Measurements from ENCODE around the gene PSMG4. TPM values are rescaled to one million over a fixed set of nuclear protein-coding genes. Genes with fewer than 3 reads are reported as not detected.
"Not testable (repeated sequence)": the region's sequence is repeated elsewhere in the genome, so short reads cannot be mapped to it uniquely, and the experiment has no call there.

PSMG4 gene
- total and polyA plus RNA-seq, 4 donors: 12.0 to 38.2 (median 26.0) TPM

GRCh38 chr6:3233904-3234303, 24.8 kb upstream of the PSMG4 start:
- DNase-seq (no peak), ATAC-seq (ENCODE audit: low FRiP score) (no peak)
- no peaks in the 10 kb centered on the region for H3K36me3 ChIP-seq (ENCODE audit: control insufficient read depth in 1 of 2, insufficient read depth in 2 of 2, low read length in 1 of 2)
- WGBS, 2 donors: 93 to 97% methylated on average over 3 of the region's 3 CpGs
- no peaks in the 10 kb centered on the region for H3K9me3 ChIP-seq (ENCODE audit: control insufficient read depth, low read length)
- no peaks in the 10 kb centered on the region for H3K4me1 ChIP-seq (ENCODE audit: control insufficient read depth in 1 of 2, insufficient read depth in 2 of 2, low read length in 2 of 2)
- intact Hi-C loops (cut with DNase I): loop anchor here (5.0 kb wide), 2 partner anchors 72 to 77 kb away; partner anchors contain the start of gene TUBB2A (in 1 of the 2)
- H3K27me3 ChIP-seq (ENCODE audit: control insufficient read depth in 1 of 2, insufficient read depth in 2 of 2, low read length in 1 of 2): peaks cover 0 to 2% of the 10 kb centered on the region in 2 donors
- H3K27ac ChIP-seq (ENCODE audit: low read depth in 1 of 2, low read length in 2 of 2): no peak overlapping the region
- no peak overlapping the region for H3K4me3 ChIP-seq (ENCODE audit: low read length in 2 of 2)

GRCh38 chr6:3235486-3235885, 23.3 kb upstream of the PSMG4 start:
- no peak overlapping the region for H3K27ac ChIP-seq (ENCODE audit: low read depth in 1 of 2, low read length in 2 of 2)
- peaks cover 0 to 2% of the 10 kb centered on the region in 2 donors for H3K27me3 ChIP-seq (ENCODE audit: control insufficient read depth in 1 of 2, insufficient read depth in 2 of 2, low read length in 1 of 2)
- no peaks in the 10 kb centered on the region for H3K36me3 ChIP-seq (ENCODE audit: control insufficient read depth in 1 of 2, insufficient read depth in 2 of 2, low read length in 1 of 2)
- intact Hi-C loops (cut with DNase I): no loop called here
- H3K9me3 ChIP-seq (ENCODE audit: control insufficient read depth, low read length): no peaks in the 10 kb centered on the region
- no peaks in the 10 kb centered on the region for H3K4me1 ChIP-seq (ENCODE audit: control insufficient read depth in 1 of 2, insufficient read depth in 2 of 2, low read length in 2 of 2)
- 96% methylated on average over 2 of the region's 2 CpGs for WGBS, 2 donors
- DNase-seq (no peak), ATAC-seq (ENCODE audit: low FRiP score) (no peak)
- H3K4me3 ChIP-seq (ENCODE audit: low read length in 2 of 2): no peak overlapping the region

GRCh38 chr6:3236005-3236404, 22.7 kb upstream of the PSMG4 start:
- intact Hi-C loops (cut with DNase I): no loop called here
- H3K4me1 ChIP-seq (ENCODE audit: control insufficient read depth in 1 of 2, insufficient read depth in 2 of 2, low read length in 2 of 2): no peaks in the 10 kb centered on the region
- DNase-seq: no peak
- peaks cover 0 to 2% of the 10 kb centered on the region in 2 donors for H3K27me3 ChIP-seq (ENCODE audit: control insufficient read depth in 1 of 2, insufficient read depth in 2 of 2, low read length in 1 of 2)
- no peaks in the 10 kb centered on the region for H3K9me3 ChIP-seq (ENCODE audit: control insufficient read depth, low read length)
- no peak for ATAC-seq (ENCODE audit: low FRiP score)
- H3K27ac ChIP-seq (ENCODE audit: low read depth in 1 of 2, low read length in 2 of 2): no peak overlapping the region
- no peak overlapping the region for H3K4me3 ChIP-seq (ENCODE audit: low read length in 2 of 2)
- no peaks in the 10 kb centered on the region for H3K36me3 ChIP-seq (ENCODE audit: control insufficient read depth in 1 of 2, insufficient read depth in 2 of 2, low read length in 1 of 2)
- 90 to 100% methylated on average over 3 of the region's 3 CpGs for WGBS, 2 donors

- H3K36me3 ChIP-seq (ENCODE audit: control insufficient read depth in 1 of 2, insufficient read depth in 2 of 2, low read length in 1 of 2): no peaks in the 10 kb centered on the region
- ATAC-seq (ENCODE audit: low FRiP score) (no peak), DNase-seq (peak in 1 of 2 donors; percentile 76)
- no peak overlapping the region for H3K27ac ChIP-seq (ENCODE audit: low read depth in 1 of 2, low read length in 2 of 2)
- no peaks in the 10 kb centered on the region for H3K9me3 ChIP-seq (ENCODE audit: control insufficient read depth, low read length)
- intact Hi-C loops (cut with DNase I): no loop called here
- WGBS, 2 donors: 79 to 84% methylated on average over 24 of the region's 24 CpGs
- no peaks in the 10 kb centered on the region for H3K4me1 ChIP-seq (ENCODE audit: control insufficient read depth in 1 of 2, insufficient read depth in 2 of 2, low read length in 2 of 2)
- H3K4me3 ChIP-seq (ENCODE audit: low read length in 2 of 2): no peak overlapping the region
- peaks cover 0 to 2% of the 10 kb centered on the region in 2 donors for H3K27me3 ChIP-seq (ENCODE audit: control insufficient read depth in 1 of 2, insufficient read depth in 2 of 2, low read length in 1 of 2)
Measured at GRCh38 chr6:3237761-3238662, 20.7 kb upstream of the PSMG4 start.

- Histone ChIP-seq H3K27me3 (ENCODE audit: control insufficient read depth in 1 of 2, insufficient read depth in 2 of 2, low read length in 1 of 2) (peaks cover 0 to 2% of the 10 kb centered on the region in 2 donors), H3K27ac (ENCODE audit: low read depth in 1 of 2, low read length in 2 of 2) (no peak overlapping the region), H3K36me3 (ENCODE audit: control insufficient read depth in 1 of 2, insufficient read depth in 2 of 2, low read length in 1 of 2) (no peaks in the 10 kb centered on the region), H3K4me3 (ENCODE audit: low read length in 2 of 2) (no peak overlapping the region), H3K9me3 (ENCODE audit: control insufficient read depth, low read length) (no peaks in the 10 kb centered on the region), H3K4me1 (ENCODE audit: control insufficient read depth in 1 of 2, insufficient read depth in 2 of 2, low read length in 2 of 2) (no peaks in the 10 kb centered on the region)
- DNase-seq (no peak), ATAC-seq (ENCODE audit: low FRiP score) (no peak)
- whole genome bisulfite sequencing, 2 donors: 90 to 91% methylated on average over 13 of the region's 13 CpGs
- intact Hi-C loops (cut with DNase I): no loop called here
Measured at GRCh38 chr6:3239110-3239830, 19.5 kb upstream of the PSMG4 start.

GRCh38 chr6:3240595-3240994, 18.2 kb upstream of the PSMG4 start:
- DNase-seq (no peak), ATAC-seq (ENCODE audit: low FRiP score) (no peak)
- H3K4me3 ChIP-seq (ENCODE audit: low read length in 2 of 2): no peak overlapping the region
- H3K27ac ChIP-seq (ENCODE audit: low read depth in 1 of 2, low read length in 2 of 2): no peak overlapping the region
- WGBS, 2 donors: 81 to 86% methylated on average over 7 of the region's 7 CpGs
- intact Hi-C loops (cut with DNase I): no loop called here
- no peaks in the 10 kb centered on the region for H3K36me3 ChIP-seq (ENCODE audit: control insufficient read depth in 1 of 2, insufficient read depth in 2 of 2, low read length in 1 of 2)
- no peaks in the 10 kb centered on the region for H3K27me3 ChIP-seq (ENCODE audit: control insufficient read depth in 1 of 2, insufficient read depth in 2 of 2, low read length in 1 of 2)
- no peaks in the 10 kb centered on the region for H3K9me3 ChIP-seq (ENCODE audit: control insufficient read depth, low read length)
- no peaks in the 10 kb centered on the region for H3K4me1 ChIP-seq (ENCODE audit: control insufficient read depth in 1 of 2, insufficient read depth in 2 of 2, low read length in 2 of 2)

GRCh38 chr6:3241745-3242144, 17.0 kb upstream of the PSMG4 start:
- intact Hi-C loops (cut with DNase I); H3K9me3 ChIP-seq (ENCODE audit: control insufficient read depth, low read length); H3K36me3 ChIP-seq (ENCODE audit: control insufficient read depth in 1 of 2, insufficient read depth in 2 of 2, low read length in 1 of 2); ATAC-seq (ENCODE audit: low FRiP score); H3K27ac ChIP-seq (ENCODE audit: low read depth in 1 of 2, low read length in 2 of 2); H3K4me3 ChIP-seq (ENCODE audit: low read length in 2 of 2); H3K4me1 ChIP-seq (ENCODE audit: control insufficient read depth in 1 of 2, insufficient read depth in 2 of 2, low read length in 2 of 2); H3K27me3 ChIP-seq (ENCODE audit: control insufficient read depth in 1 of 2, insufficient read depth in 2 of 2, low read length in 1 of 2): not testable (repeated sequence)
- WGBS, 2 donors: 94 to 95% methylated on average over 4 of the region's 4 CpGs
- DNase-seq: peak in 1 of 2 donors; percentile 2

- intact Hi-C loops (cut with DNase I): no loop called here
- no peak overlapping the region for H3K27ac ChIP-seq (ENCODE audit: low read depth in 1 of 2, low read length in 2 of 2)
Measured at GRCh38 chr6:3242768-3243167, 16.0 kb upstream of the PSMG4 start.

More at GRCh38 chr6:3242768-3243167, 16.0 kb upstream of the PSMG4 start:
- WGBS, 2 donors: 90% methylated on average over 4 of the region's 4 CpGs
- Histone ChIP-seq H3K36me3 (ENCODE audit: control insufficient read depth in 1 of 2, insufficient read depth in 2 of 2, low read length in 1 of 2) (no peaks in the 10 kb centered on the region), H3K27me3 (ENCODE audit: control insufficient read depth in 1 of 2, insufficient read depth in 2 of 2, low read length in 1 of 2) (no peaks in the 10 kb centered on the region), H3K4me3 (ENCODE audit: low read length in 2 of 2) (no peak overlapping the region), H3K4me1 (ENCODE audit: control insufficient read depth in 1 of 2, insufficient read depth in 2 of 2, low read length in 2 of 2) (no peaks in the 10 kb centered on the region), H3K9me3 (ENCODE audit: control insufficient read depth, low read length) (no peaks in the 10 kb centered on the region)
- ATAC-seq (ENCODE audit: low FRiP score) (no peak), DNase-seq (peak in 1 of 2 donors; percentile 26)

Measured in aorta (tissue), 5 donors.